Measurements from ENCODE around the gene HOXB5.

Gene HOXB5

GRCh38 chr17:48589060-48589830 is 4.3 kb downstream of the HOXB5 start:
- no peak for DNase-seq (ENCODE audit: low read depth)

GRCh38 chr17:48588528-48588927 is 5.1 kb downstream of the HOXB5 start:
- DNase-seq (ENCODE audit: low read depth) = no peak

GRCh38 chr17:48588074-48588415 is 5.5 kb downstream of the HOXB5 start:
- DNase-seq (ENCODE audit: low read depth) = no peak

- no peak for DNase-seq (ENCODE audit: low read depth)
Observed at GRCh38 chr17:48587276-48588073, 6.1 kb downstream of the HOXB5 start.

- DNase-seq (ENCODE audit: low read depth) = no peak
Observed at GRCh38 chr17:48586355-48587258, 7.0 kb downstream of the HOXB5 start.

GRCh38 chr17:48584223-48584741 is 9.3 kb downstream of the HOXB5 start:
- no peak for DNase-seq (ENCODE audit: low read depth)

- no peak for DNase-seq (ENCODE audit: low read depth)
Observed at GRCh38 chr17:48583708-48584222, 9.8 kb downstream of the HOXB5 start.

GRCh38 chr17:48582750-48583069 is 10.9 kb downstream of the HOXB5 start:
- no peak for DNase-seq (ENCODE audit: low read depth)

GRCh38 chr17:48579760-48580554 is 13.6 kb downstream of the HOXB5 start:
- no peak for DNase-seq (ENCODE audit: low read depth)

- no peak for DNase-seq (ENCODE audit: low read depth)
Observed at GRCh38 chr17:48579471-48579759, 14.2 kb downstream of the HOXB5 start.

- DNase-seq (ENCODE audit: low read depth) = no peak
Observed at GRCh38 chr17:48578616-48579470, 14.7 kb downstream of the HOXB5 start.

GRCh38 chr17:48577946-48578615 is 15.5 kb downstream of the HOXB5 start, which contains the start of gene HOXB4:
Gene HOXB4 (minus strand): TSS chr17:48578350. CDS start chr17:48578319, 31 bp downstream.
- DNase-seq (ENCODE audit: low read depth) = peak; percentile 55

- no peak for DNase-seq (ENCODE audit: low read depth)
Observed at GRCh38 chr17:48577330-48577945, 16.1 kb downstream of the HOXB5 start.

- DNase-seq (ENCODE audit: low read depth) = no peak
Observed at GRCh38 chr17:48576479-48577309, 16.9 kb downstream of the HOXB5 start.

GRCh38 chr17:48575673-48576478 is 17.7 kb downstream of the HOXB5 start:
- no peak for DNase-seq (ENCODE audit: low read depth)

- DNase-seq (ENCODE audit: low read depth) = no peak
Observed at GRCh38 chr17:48575066-48575582, 18.5 kb downstream of the HOXB5 start.

- DNase-seq (ENCODE audit: low read depth) = no peak
Observed at GRCh38 chr17:48574505-48575065, 19.0 kb downstream of the HOXB5 start.

Data from activated T-cell treated with anti-CD3 and anti-CD28 coated beads for 24 hours (primary cell).